Transverse colon (tissue), 4 donors: ENCODE results near the gene PDE8A.
"Not testable (repeated sequence)": the region's sequence is repeated elsewhere in the genome, so short reads cannot be mapped to it uniquely, and the experiment has no call there.

Source experiments
- CTCF ChIP-seq, 5 experiments: fragments of 200-600 bp in 3 of 5; fragments of 450-650 bp in 2 of 5; sonication (generic) in 3 of 5; IDR thresholded peaks; 1 replicate in 2 of 5; 2 replicates in 3 of 5; pipeline ENCODE4 v1.5.1; 2016 to 2017; ENCODE audit warnings: antibody characterized with exemption in 5 of 5, inconsistent platforms in 3 of 5, mild to moderate bottlenecking in 2 of 5, moderate library complexity in 1 of 5
- POLR2A ChIP-seq: fragments of 450-650 bp; IDR thresholded peaks from one replicate; pipeline ENCODE4 v1.6.1; 2016; ENCODE audit warnings: antibody characterized with exemption, mild to moderate bottlenecking, moderate library complexity
- POLR2AphosphoS5 ChIP-seq, 3 donors: sonication (generic); formaldehyde crosslinking; IDR thresholded peaks; one replicate each; pipeline ENCODE4 v1.6.1; 2016; ENCODE audit warnings: antibody characterized with exemption in 3 of 3

GRCh38 chr15:85011724-85012123, 30.1 kb downstream of the PDE8A start:
- TF ChIP-seq POLR2A; CTCF (IDR thresholded peaks at IDR 0.05); POLR2AphosphoS5 (IDR thresholded peaks at IDR 0.05): not testable (repeated sequence)
